Ishikawa (cell line): ENCODE data around the gene LTBR.

Experiments used
- CEBPB ChIP-seq: IDR thresholded peaks from 2 replicates; pipeline ENCODE4 v1.6.1; 2012
- CREB1 ChIP-seq: IDR thresholded peaks from 2 replicates; pipeline ENCODE4 v1.6.1; 2012; ENCODE audit warnings: low read depth
- EGR1 ChIP-seq: IDR thresholded peaks from 2 replicates; pipeline ENCODE4 v1.6.1; 2012
- EP300 ChIP-seq: IDR thresholded peaks from 2 replicates; pipeline ENCODE4 v1.6.1; 2012; ENCODE audit warnings: borderline replicate concordance
- FOXM1 ChIP-seq: IDR thresholded peaks from 2 replicates; pipeline ENCODE4 v1.6.1; 2012; ENCODE audit warnings: low read depth, borderline replicate concordance
- MAX ChIP-seq: IDR thresholded peaks from 2 replicates; pipeline ENCODE4 v1.6.1; 2012
- NFIC ChIP-seq: IDR thresholded peaks from 2 replicates; pipeline ENCODE4 v1.6.1; 2012
- RAD21 ChIP-seq: IDR thresholded peaks from 2 replicates; pipeline ENCODE4 v1.6.1; 2012; ENCODE audit warnings: low read depth
- TAF1 ChIP-seq: IDR thresholded peaks from 2 replicates; pipeline ENCODE4 v1.6.1; 2012; ENCODE audit warnings: low read depth, mild to moderate bottlenecking
- TCF12 ChIP-seq: IDR thresholded peaks from 2 replicates; pipeline ENCODE4 v1.6.1; 2012; ENCODE audit warnings: low read depth
- TEAD4 ChIP-seq: IDR thresholded peaks from 2 replicates; pipeline ENCODE4 v1.6.1; 2012
- YY1 ChIP-seq: IDR thresholded peaks from 2 replicates; pipeline ENCODE4 v1.6.1; 2012; ENCODE audit warnings: low read depth
- ZBTB7A ChIP-seq: IDR thresholded peaks from 2 replicates; pipeline ENCODE4 v1.6.1; 2012; ENCODE audit warnings: low read depth
- TF ChIP-seq, protein P1 (sequence below): IDR thresholded peaks from 2 replicates; pipeline ENCODE4 v1.6.1; 2012
- TF ChIP-seq, protein P2 (sequence below): IDR thresholded peaks from 2 replicates; pipeline ENCODE4 v1.6.1; 2012; ENCODE audit warnings: low read depth, mild to moderate bottlenecking

LTBR gene

DNA sequence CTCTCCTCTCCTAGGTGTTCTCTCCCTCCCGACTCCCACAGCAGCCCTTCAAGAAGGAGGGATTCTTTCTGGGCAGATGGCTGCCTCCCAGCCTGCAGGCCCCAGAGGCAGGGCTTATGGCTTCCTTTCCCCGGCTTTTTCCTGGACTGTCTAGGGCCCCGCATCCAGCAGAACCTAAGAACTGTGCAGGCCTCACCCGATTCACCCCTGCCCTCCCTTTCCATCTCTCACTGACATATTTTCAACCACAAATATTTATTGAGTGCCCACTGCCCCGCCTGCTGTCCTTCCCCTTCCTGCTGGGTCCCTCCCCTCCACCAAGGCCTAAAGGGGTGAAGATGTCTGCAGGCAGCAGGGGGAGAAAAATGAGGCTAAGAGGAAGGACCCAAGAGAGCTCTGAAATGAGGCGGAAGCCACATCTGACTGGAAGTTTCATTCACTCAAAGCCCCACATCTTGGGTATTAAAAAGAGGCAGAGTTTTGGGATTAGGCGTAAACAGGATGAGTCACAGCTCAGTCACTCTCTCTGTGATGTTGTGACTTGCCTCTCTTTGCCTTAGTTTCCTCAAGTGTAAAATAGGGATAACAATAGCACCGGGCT, 11.5 kb upstream of the LTBR start:
- TF ChIP-seq MAX, result peak; percentile 74
- TF ChIP-seq EP300, result peak; percentile 87
- TF ChIP-seq RAD21, result no peak
- peak; percentile 93 for TF ChIP-seq TCF12
- TF ChIP-seq, protein P1, sequence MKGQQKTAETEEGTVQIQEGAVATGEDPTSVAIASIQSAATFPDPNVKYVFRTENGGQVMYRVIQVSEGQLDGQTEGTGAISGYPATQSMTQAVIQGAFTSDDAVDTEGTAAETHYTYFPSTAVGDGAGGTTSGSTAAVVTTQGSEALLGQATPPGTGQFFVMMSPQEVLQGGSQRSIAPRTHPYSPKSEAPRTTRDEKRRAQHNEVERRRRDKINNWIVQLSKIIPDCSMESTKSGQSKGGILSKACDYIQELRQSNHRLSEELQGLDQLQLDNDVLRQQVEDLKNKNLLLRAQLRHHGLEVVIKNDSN, result no peak
- peak; percentile 14; the same call in 1 of the 2 replicates for TF ChIP-seq CEBPB
- TF ChIP-seq TAF1, result 0 out of 2 replicates have a peak, but pooled peaks have one; percentile 41
- peak; percentile 74; the same call in 1 of the 2 replicates for TF ChIP-seq FOXM1
- TF ChIP-seq EGR1, result no peak
- TF ChIP-seq, protein P2, sequence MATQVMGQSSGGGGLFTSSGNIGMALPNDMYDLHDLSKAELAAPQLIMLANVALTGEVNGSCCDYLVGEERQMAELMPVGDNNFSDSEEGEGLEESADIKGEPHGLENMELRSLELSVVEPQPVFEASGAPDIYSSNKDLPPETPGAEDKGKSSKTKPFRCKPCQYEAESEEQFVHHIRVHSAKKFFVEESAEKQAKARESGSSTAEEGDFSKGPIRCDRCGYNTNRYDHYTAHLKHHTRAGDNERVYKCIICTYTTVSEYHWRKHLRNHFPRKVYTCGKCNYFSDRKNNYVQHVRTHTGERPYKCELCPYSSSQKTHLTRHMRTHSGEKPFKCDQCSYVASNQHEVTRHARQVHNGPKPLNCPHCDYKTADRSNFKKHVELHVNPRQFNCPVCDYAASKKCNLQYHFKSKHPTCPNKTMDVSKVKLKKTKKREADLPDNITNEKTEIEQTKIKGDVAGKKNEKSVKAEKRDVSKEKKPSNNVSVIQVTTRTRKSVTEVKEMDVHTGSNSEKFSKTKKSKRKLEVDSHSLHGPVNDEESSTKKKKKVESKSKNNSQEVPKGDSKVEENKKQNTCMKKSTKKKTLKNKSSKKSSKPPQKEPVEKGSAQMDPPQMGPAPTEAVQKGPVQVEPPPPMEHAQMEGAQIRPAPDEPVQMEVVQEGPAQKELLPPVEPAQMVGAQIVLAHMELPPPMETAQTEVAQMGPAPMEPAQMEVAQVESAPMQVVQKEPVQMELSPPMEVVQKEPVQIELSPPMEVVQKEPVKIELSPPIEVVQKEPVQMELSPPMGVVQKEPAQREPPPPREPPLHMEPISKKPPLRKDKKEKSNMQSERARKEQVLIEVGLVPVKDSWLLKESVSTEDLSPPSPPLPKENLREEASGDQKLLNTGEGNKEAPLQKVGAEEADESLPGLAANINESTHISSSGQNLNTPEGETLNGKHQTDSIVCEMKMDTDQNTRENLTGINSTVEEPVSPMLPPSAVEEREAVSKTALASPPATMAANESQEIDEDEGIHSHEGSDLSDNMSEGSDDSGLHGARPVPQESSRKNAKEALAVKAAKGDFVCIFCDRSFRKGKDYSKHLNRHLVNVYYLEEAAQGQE, result no peak
- TF ChIP-seq CREB1, result no peak
- TF ChIP-seq TEAD4, result peak; percentile 92
- no peak; the same call in none of the 2 replicates for TF ChIP-seq NFIC
- 0 out of 2 replicates have a peak, but pooled peaks have one; percentile 60 for TF ChIP-seq ZBTB7A
- TF ChIP-seq YY1, result peak; percentile 63

- TF ChIP-seq YY1, result 0 out of 2 replicates have a peak, but pooled peaks have one; percentile 52
- TF ChIP-seq EGR1, result no peak
- no peak for TF ChIP-seq RAD21
- no peak for TF ChIP-seq CEBPB
- peak; percentile 80 for TF ChIP-seq MAX
- peak; percentile 84 for TF ChIP-seq NFIC
- TF ChIP-seq TEAD4, result peak; percentile 68
- TF ChIP-seq EP300, result peak; percentile 91
- TF ChIP-seq, protein P2, result no peak
- no peak for TF ChIP-seq CREB1
- TF ChIP-seq, protein P1, result peak; percentile 43; the same call in 1 of the 2 replicates
- no peak for TF ChIP-seq ZBTB7A
- peak; percentile 80 for TF ChIP-seq FOXM1
- peak; percentile 1; the same call in 1 of the 2 replicates for TF ChIP-seq TAF1
- TF ChIP-seq TCF12, result peak; percentile 95
These were observed 10.8 kb upstream of the LTBR start for GRCh38 chr12:6373022-6373787.

GRCh38 chr12:6374028-6374785, 9.8 kb upstream of the LTBR start:
- TF ChIP-seq, protein P2, result no peak
- TF ChIP-seq TAF1 (no peak), TEAD4 (no peak), ZBTB7A (no peak), EP300 (no peak), TCF12 (no peak)
